Endothelial cell of umbilical vein (primary cell): ENCODE measurements around the gene LRRC41. TPM values are rescaled to one million over a fixed set of nuclear protein-coding genes. Genes with fewer than 3 reads are reported as not detected.

ENCODE experiments used
- BruUV-seq: library from RNA; stranded (reverse); fragments of 400-500 nt; replicated peaks from 2 replicates; lab custom pipeline; 2021; lab: Mats Ljungman, UMichigan
- CTCF ChIA-PET: fragments of 300-600, 350-600 bp; sonication (Branson Sonifier 250); formaldehyde crosslinking; loops from one replicate; lab custom pipeline; 2021; ENCODE audit warnings: antibody characterized with exemption, inconsistent platforms; lab: Charles Lee
- POLR2A ChIA-PET: fragments of 300-600, 350-600 bp; sonication (Branson Sonifier 250); formaldehyde crosslinking; loops from one replicate; lab custom pipeline; 2021; ENCODE audit warnings: antibody characterized with exemption, inconsistent platforms; lab: Charles Lee
- DNase-seq: peaks from one replicate; pipeline ENCODE4 v3.0.0-alpha.2; 2011; ENCODE audit warnings: low read depth, low spot score
- FAIRE-seq: peaks from 2 replicates; lab custom pipeline; 2011; peaks lifted over from hg19 to GRCh38; lab: Jason Lieb, UNC
- H2AFZ ChIP-seq: 2 replicates; pipeline ENCODE4 v1.6.0; 2012; ENCODE audit warnings: low read depth, low read length, control low read depth, inconsistent platforms
- H3K27ac ChIP-seq: 2 replicates; pipeline ENCODE4 v1.5.1; 2011; ENCODE audit warnings: low read depth, mild to moderate bottlenecking, control low read depth, low read length, moderate library complexity; ENCODE audit not compliant: insufficient read depth
- H3K27me3 ChIP-seq, 2 experiments: 2 replicates each; pipeline versions ENCODE4 v1.6.0 to v1.6.1; 2011; ENCODE audit warnings: low read length in 2 of 2, mixed read lengths in 1 of 2; ENCODE audit not compliant: control insufficient read depth in 2 of 2, insufficient read depth in 2 of 2
- H3K36me3 ChIP-seq, 2 experiments: 2 replicates in 1 of 2; 3 replicates in 1 of 2; pipeline ENCODE4 v1.5.1; 2011; ENCODE audit warnings: low read length in 2 of 2, mild to moderate bottlenecking in 1 of 2, moderate library complexity in 1 of 2; ENCODE audit not compliant: control insufficient read depth in 2 of 2, insufficient read depth in 2 of 2; ENCODE audit errors: extremely low read depth in 1 of 2
- H3K4me1 ChIP-seq: 3 replicates; pipeline ENCODE4 v1.5.1; 2011; ENCODE audit warnings: mild to moderate bottlenecking, low read length; ENCODE audit not compliant: control insufficient read depth, insufficient read depth; ENCODE audit errors: extremely low read depth
- H3K4me2 ChIP-seq: 2 replicates; pipeline ENCODE4 v1.6.1; 2011; ENCODE audit warnings: low read length, control low read depth, mixed read lengths; ENCODE audit not compliant: insufficient read depth
- H3K4me3 ChIP-seq, 3 experiments: fragments of 200-600 bp in 1 of 3; sonication (generic), shearing (Covaris generic) in 1 of 3; replicated peaks in 1 of 3; 2 replicates each; pipeline ENCODE4 v1.5.1; 2011 to 2016; ENCODE audit warnings: control low read depth in 3 of 3, low read length in 3 of 3, mild to moderate bottlenecking in 2 of 3, inconsistent platforms in 1 of 3, low read depth in 1 of 3, moderate library complexity in 1 of 3; ENCODE audit not compliant: insufficient read depth in 1 of 3
- H3K79me2 ChIP-seq: 2 replicates; pipeline ENCODE4 v1.6.0; 2012; ENCODE audit warnings: low read length, inconsistent platforms; ENCODE audit not compliant: control insufficient read depth, insufficient read depth
- H3K9ac ChIP-seq: replicated peaks from 2 replicates; pipeline ENCODE3; 2011; ENCODE audit warnings: low read length, control low read depth; ENCODE audit not compliant: insufficient read depth; ENCODE audit errors: extremely low read depth
- H3K9me1 ChIP-seq: replicated peaks from 3 replicates; pipeline ENCODE4 v1.6.0; 2011; ENCODE audit warnings: mild to moderate bottlenecking, low read length; ENCODE audit not compliant: control insufficient read depth, insufficient read depth; ENCODE audit errors: extremely low read depth
- H3K9me3 ChIP-seq: replicated peaks from 2 replicates; pipeline ENCODE4 v1.5.1; 2012; ENCODE audit warnings: low read length, inconsistent platforms; ENCODE audit not compliant: control insufficient read depth, insufficient read depth
- H4K20me1 ChIP-seq: replicated peaks from 2 replicates; pipeline ENCODE3; 2011; ENCODE audit warnings: mild to moderate bottlenecking, low read length; ENCODE audit not compliant: control insufficient read depth, insufficient read depth; ENCODE audit errors: extremely low read depth
- EZH2 ChIP-seq: IDR thresholded peaks from 2 replicates; pipeline ENCODE4 v1.6.1; 2012; ENCODE audit warnings: borderline replicate concordance, low read depth, mild to moderate bottlenecking, moderate library complexity, low read length, inconsistent platforms; ENCODE audit not compliant: severe bottlenecking
- FOS ChIP-seq: IDR thresholded peaks from 2 replicates; pipeline ENCODE4 v1.6.1; 2011; ENCODE audit warnings: mild to moderate bottlenecking, low read length, moderate library complexity, borderline replicate concordance; ENCODE audit not compliant: insufficient read depth
- GATA2 ChIP-seq: IDR thresholded peaks from 2 replicates; pipeline ENCODE4 v1.7.0; 2011; ENCODE audit warnings: low read depth, mild to moderate bottlenecking, moderate library complexity, mixed read lengths, low read length; ENCODE audit not compliant: insufficient read length, insufficient read depth
- JUN ChIP-seq: IDR thresholded peaks from 2 replicates; pipeline ENCODE4 v1.6.1; 2011; ENCODE audit warnings: borderline replicate concordance, low read depth; ENCODE audit not compliant: insufficient read length, insufficient read depth
- MYC ChIP-seq: IDR thresholded peaks from one replicate; pipeline ENCODE4 v1.6.1; 2011; ENCODE audit warnings: mild to moderate bottlenecking, low read depth, low read length
- POLR2A ChIP-seq: IDR thresholded peaks from 2 replicates; pipeline ENCODE4 v1.6.1; 2012; ENCODE audit warnings: low read depth, mild to moderate bottlenecking, control low read depth, low read length
- POLR2AphosphoS5 ChIP-seq: IDR thresholded peaks from 2 replicates; pipeline ENCODE4 v1.6.1; 2012; ENCODE audit warnings: low read depth, mild to moderate bottlenecking, control low read depth, low read length, moderate library complexity; ENCODE audit not compliant: insufficient read depth
- dilution Hi-C: fragments of 300-500 bp; cut with MboI; formaldehyde crosslinking; loops from one replicate; pipeline ENCODE4 v1.15.0; 2019; ENCODE audit warnings: low sequenced_read_pairs; ENCODE audit not compliant: extremely low pct_ligation_motif_present
- intact Hi-C: fragments of 100-400 bp; cut with micrococcal nuclease; formaldehyde crosslinking; loops from one replicate; pipeline ENCODE4 v1.10.0; 2022
- polyA plus RNA-seq, 4 experiments: library from polyadenylated mRNA; depleted of rRNA in 3 of 4; stranded (reverse) in 3 of 4; unstranded in 1 of 4; fragments of >200 nt; gene quantifications; 2 replicates each; pipeline versions ENCODE4 v1.2.1 to v1.2.3, GENCODE V29; 2011 to 2012; ENCODE audit warnings: missing spikeins in 1 of 4
- total RNA-seq: library from RNA; stranded (reverse); gene quantifications from 2 replicates; pipeline ENCODE4 v1.2.3, GENCODE V29; 2021
- TF ChIP-seq, protein P1 (sequence below), 2 donors: IDR thresholded peaks; 1 replicate in 1 of 2; 2 replicates in 1 of 2; pipeline ENCODE4 v1.5.1; 2011; ENCODE audit warnings: low read length in 2 of 2, mild to moderate bottlenecking in 2 of 2, moderate library complexity in 2 of 2, control low read depth in 1 of 2, inconsistent platforms in 1 of 2, low read depth in 1 of 2; ENCODE audit not compliant: insufficient read depth in 1 of 2; ENCODE audit errors: extremely low read depth in 1 of 2
- TF ChIP-seq, protein P2 (sequence below): IDR thresholded peaks from 2 replicates; pipeline ENCODE4 v1.6.1; 2011; ENCODE audit not compliant: insufficient read depth, insufficient read length

Gene LRRC41
- total and polyA plus RNA-seq, 2 donors (not counting 3 experiments of a cell fraction or from before 2014, with no cell fraction given) = 69.2 to 91.1 TPM

DNA sequence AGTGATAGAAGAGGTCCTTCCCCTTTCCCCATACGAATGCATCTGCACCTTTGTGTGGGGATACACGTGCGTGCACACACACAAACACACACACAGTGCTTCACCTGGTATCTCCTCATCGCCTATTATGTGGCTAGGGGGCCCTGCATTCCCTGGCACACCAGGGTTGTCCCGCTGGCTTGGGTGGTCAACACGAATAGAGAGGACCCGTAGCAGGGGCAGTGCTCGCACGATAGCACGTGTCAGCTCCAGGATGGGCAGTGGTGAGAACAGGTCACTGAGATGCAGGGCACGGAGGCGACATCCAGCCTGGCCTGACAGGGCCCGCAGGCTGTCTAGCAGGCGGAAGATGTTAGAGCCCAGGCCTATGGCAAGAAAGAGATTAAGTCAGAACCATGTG lies 22.4 kb downstream of the LRRC41 start:
- no TSS peak for BruUV-seq
- ChIA-PET CTCF (no interaction called here), POLR2A (no interaction called here)
- TF ChIP-seq, protein P1, sequence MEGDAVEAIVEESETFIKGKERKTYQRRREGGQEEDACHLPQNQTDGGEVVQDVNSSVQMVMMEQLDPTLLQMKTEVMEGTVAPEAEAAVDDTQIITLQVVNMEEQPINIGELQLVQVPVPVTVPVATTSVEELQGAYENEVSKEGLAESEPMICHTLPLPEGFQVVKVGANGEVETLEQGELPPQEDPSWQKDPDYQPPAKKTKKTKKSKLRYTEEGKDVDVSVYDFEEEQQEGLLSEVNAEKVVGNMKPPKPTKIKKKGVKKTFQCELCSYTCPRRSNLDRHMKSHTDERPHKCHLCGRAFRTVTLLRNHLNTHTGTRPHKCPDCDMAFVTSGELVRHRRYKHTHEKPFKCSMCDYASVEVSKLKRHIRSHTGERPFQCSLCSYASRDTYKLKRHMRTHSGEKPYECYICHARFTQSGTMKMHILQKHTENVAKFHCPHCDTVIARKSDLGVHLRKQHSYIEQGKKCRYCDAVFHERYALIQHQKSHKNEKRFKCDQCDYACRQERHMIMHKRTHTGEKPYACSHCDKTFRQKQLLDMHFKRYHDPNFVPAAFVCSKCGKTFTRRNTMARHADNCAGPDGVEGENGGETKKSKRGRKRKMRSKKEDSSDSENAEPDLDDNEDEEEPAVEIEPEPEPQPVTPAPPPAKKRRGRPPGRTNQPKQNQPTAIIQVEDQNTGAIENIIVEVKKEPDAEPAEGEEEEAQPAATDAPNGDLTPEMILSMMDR (IDR thresholded peaks at IDR 0.05; ENCODE audit: extremely low read depth in 1 of 2, insufficient read depth in 1 of 2, low read depth in 1 of 2, low read length in 2 of 2) = no peak
- no peak for TF ChIP-seq JUN
- Histone ChIP-seq H2AFZ (no peak overlapping the region), H3K9ac (no peak overlapping the region), H3K9me3 (no peaks in the 10 kb centered on the region), H3K36me3 (peaks cover 5 to 30% of the 10 kb centered on the region in 2 experiments), H3K27ac (no peak overlapping the region), H3K79me2 (no peaks in the 10 kb centered on the region), H3K4me1 (no peaks in the 10 kb centered on the region), H3K9me1 (no peaks in the 10 kb centered on the region), H3K4me2 (no peak overlapping the region), H3K4me3 (no peak overlapping the region), H3K27me3 (no peaks in the 10 kb centered on the region), H4K20me1 (no peaks in the 10 kb centered on the region)
- FAIRE-seq (no peak), DNase-seq (no peak)
- dilution Hi-C loops = no loop called here
- intact Hi-C loops = no loop called here

DNA sequence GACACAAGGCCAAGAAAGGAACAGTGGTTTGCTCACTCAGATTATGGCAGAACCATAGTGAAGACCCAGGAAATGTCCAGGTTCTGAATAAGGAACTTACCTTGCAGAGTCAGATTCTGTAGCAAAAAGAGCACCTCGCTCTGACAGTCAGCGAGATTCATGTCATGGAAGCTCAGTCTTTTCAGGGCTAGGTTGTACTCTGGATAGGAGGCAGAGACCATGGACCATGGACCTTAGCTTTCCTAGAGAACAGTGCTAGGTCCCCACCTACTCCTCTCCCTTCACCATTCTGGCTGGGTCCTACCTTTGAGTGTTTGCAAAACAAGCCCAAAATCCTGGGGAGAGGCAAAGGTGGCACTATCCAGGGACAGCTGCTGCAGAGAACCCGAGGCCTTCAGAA lies 23.3 kb downstream of the LRRC41 start:
- ChIA-PET POLR2A (no interaction called here), CTCF (no interaction called here)
- intact Hi-C loops (no loop called here), dilution Hi-C loops (no loop called here)
- no peak overlapping the region for H3K4me3 ChIP-seq
- no peaks in the 10 kb centered on the region for H3K4me1 ChIP-seq
- H3K9me3 ChIP-seq = no peaks in the 10 kb centered on the region
- no peak overlapping the region for H3K4me2 ChIP-seq
- no TSS peak for BruUV-seq
- peaks cover 5 to 21% of the 10 kb centered on the region in 2 experiments for H3K36me3 ChIP-seq
- no peaks in the 10 kb centered on the region for H3K27me3 ChIP-seq
- H3K9ac ChIP-seq = no peak overlapping the region
- H3K79me2 ChIP-seq = no peaks in the 10 kb centered on the region
- no peaks in the 10 kb centered on the region for H4K20me1 ChIP-seq
- no peak overlapping the region for H2AFZ ChIP-seq
- FAIRE-seq (no peak), DNase-seq (no peak)
- no peak overlapping the region for H3K27ac ChIP-seq
- TF ChIP-seq, protein P2, sequence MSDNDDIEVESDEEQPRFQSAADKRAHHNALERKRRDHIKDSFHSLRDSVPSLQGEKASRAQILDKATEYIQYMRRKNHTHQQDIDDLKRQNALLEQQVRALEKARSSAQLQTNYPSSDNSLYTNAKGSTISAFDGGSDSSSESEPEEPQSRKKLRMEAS = no peak
- no peak for TF ChIP-seq MYC
- TF ChIP-seq EZH2 = no peak
- TF ChIP-seq POLR2AphosphoS5 = no peak
- TF ChIP-seq, protein P1 (IDR thresholded peaks at IDR 0.05; ENCODE audit: extremely low read depth in 1 of 2, insufficient read depth in 1 of 2, low read depth in 1 of 2, low read length in 2 of 2) = no peak
- TF ChIP-seq POLR2A = no peak
- no peak for TF ChIP-seq GATA2
- TF ChIP-seq FOS = no peak
- no peak for TF ChIP-seq JUN
- H3K9me1 ChIP-seq = no peaks in the 10 kb centered on the region
